Measurements from ENCODE around the gene SEMA4C.

DNA sequence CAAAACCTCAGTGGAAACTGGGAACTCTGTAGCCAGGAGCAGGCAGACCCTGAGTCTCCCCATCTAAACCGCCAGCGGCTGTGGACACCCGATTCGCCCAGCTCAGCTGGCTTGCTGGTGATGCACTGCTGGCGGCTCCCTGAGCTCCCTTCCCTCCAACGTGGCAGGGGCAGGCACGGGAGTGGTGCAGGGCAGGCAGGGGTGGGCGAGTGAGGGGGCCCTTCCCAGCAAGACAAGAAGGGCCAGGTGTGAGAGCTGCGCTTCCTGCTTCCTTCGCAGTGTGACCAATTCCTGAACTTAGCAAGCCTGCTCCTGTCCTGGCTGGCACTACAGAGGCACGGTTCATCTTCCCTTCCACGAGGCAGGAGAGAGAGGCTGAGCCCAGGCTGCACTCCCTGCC, 12.3 kb upstream of the SEMA4C start:
- TF ChIP-seq, protein P1, sequence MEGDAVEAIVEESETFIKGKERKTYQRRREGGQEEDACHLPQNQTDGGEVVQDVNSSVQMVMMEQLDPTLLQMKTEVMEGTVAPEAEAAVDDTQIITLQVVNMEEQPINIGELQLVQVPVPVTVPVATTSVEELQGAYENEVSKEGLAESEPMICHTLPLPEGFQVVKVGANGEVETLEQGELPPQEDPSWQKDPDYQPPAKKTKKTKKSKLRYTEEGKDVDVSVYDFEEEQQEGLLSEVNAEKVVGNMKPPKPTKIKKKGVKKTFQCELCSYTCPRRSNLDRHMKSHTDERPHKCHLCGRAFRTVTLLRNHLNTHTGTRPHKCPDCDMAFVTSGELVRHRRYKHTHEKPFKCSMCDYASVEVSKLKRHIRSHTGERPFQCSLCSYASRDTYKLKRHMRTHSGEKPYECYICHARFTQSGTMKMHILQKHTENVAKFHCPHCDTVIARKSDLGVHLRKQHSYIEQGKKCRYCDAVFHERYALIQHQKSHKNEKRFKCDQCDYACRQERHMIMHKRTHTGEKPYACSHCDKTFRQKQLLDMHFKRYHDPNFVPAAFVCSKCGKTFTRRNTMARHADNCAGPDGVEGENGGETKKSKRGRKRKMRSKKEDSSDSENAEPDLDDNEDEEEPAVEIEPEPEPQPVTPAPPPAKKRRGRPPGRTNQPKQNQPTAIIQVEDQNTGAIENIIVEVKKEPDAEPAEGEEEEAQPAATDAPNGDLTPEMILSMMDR (optimal IDR thresholded peaks at IDR 0.05 in 1 of 3, IDR thresholded peaks at IDR 0.05 in 1 of 3, conservative IDR thresholded peaks at IDR 0.05 in 1 of 3; ENCODE audit: extremely low read depth in 1 of 3, insufficient read depth in 2 of 3, low read length in 3 of 3): no peak
- TF ChIP-seq EZH2 (IDR thresholded peaks at IDR 0.05; ENCODE audit: low read length): no peak
